Naive thymus-derived CD8-positive, alpha-beta T cell (primary cell): ENCODE data around the gene MACROD2. TPM values are rescaled to one million over a fixed set of nuclear protein-coding genes. Genes with fewer than 3 reads are reported as not detected.

Experiments used
- ATAC-seq, 2 donors: fragments of 150-1000 bp; cut with Tn5 transposase in 1 of 2; sonication (Bioruptor Pico), chemical (Tn5 transposase) in 1 of 2; 1 replicate in 1 of 2; 2 replicates in 1 of 2; pipeline ENCODE4 v1.10.0; 2021; ENCODE audit warnings: mild to moderate bottlenecking in 2 of 2, moderate library complexity in 2 of 2
- POLR2A ChIA-PET: fragments of 350-600 bp; sonication (Branson Sonifier 250); formaldehyde crosslinking; loops from one replicate; lab custom pipeline; 2021; ENCODE audit warnings: antibody characterized with exemption; lab: Charles Lee
- DNase-seq, 10 donors: peaks; one replicate each; pipeline versions ENCODE4 v3.0.0 to v3.0.0-alpha.2; 2020 to 2022
- H3K27ac Mint-ChIP-seq, 10 donors: one replicate each; pipeline ENCODE4 v1.8.0; 2020 to 2022; ENCODE audit warnings: mild to moderate bottlenecking in 10 of 10, mixed read lengths in 10 of 10, moderate library complexity in 4 of 10, inconsistent platforms in 1 of 10
- H3K27me3 Mint-ChIP-seq, 5 donors: one replicate each; pipeline ENCODE4 v1.8.0; 2021 to 2022; ENCODE audit warnings: mixed read lengths in 5 of 5
- H3K36me3 Mint-ChIP-seq, 3 donors: one replicate each; pipeline ENCODE4 v1.8.0; 2020 to 2022; ENCODE audit warnings: mixed read lengths in 3 of 3, mild to moderate bottlenecking in 2 of 3, inconsistent platforms in 1 of 3
- H3K4me1 Mint-ChIP-seq, 4 donors: one replicate each; pipeline ENCODE4 v1.8.0; 2021 to 2022; ENCODE audit warnings: mixed read lengths in 4 of 4
- H3K4me3 Mint-ChIP-seq, 10 donors: one replicate each; pipeline ENCODE4 v1.8.0; 2020 to 2022; ENCODE audit warnings: mild to moderate bottlenecking in 10 of 10, mixed read lengths in 10 of 10, moderate library complexity in 6 of 10, inconsistent platforms in 1 of 10
- H3K9me3 Mint-ChIP-seq, 9 donors: one replicate each; pipeline ENCODE4 v1.8.0; 2020 to 2022; ENCODE audit warnings: mixed read lengths in 9 of 9, mild to moderate bottlenecking in 3 of 9, inconsistent platforms in 1 of 9, moderate library complexity in 1 of 9
- polyA plus RNA-seq, 3 donors: library from polyadenylated mRNA; unstranded; fragments of 300-500 nt; fragmentation: Illumina TruSeq; gene quantifications; one replicate each; pipeline ENCODE4 v1.2.3, GENCODE V29; 2021
- total RNA-seq, 8 experiments: library from RNA in 2 of 8; stranded (reverse) in 2 of 8; gene quantifications; one replicate each; pipeline ENCODE4 v1.2.3 and lab custom pipeline; 2021 to 2026

The MACROD2 gene
- total and polyA plus RNA-seq, 5 experiments from 2014 or later, result 0.18 to 1.1 (median 0.60) TPM; not detected in 2

DNA sequence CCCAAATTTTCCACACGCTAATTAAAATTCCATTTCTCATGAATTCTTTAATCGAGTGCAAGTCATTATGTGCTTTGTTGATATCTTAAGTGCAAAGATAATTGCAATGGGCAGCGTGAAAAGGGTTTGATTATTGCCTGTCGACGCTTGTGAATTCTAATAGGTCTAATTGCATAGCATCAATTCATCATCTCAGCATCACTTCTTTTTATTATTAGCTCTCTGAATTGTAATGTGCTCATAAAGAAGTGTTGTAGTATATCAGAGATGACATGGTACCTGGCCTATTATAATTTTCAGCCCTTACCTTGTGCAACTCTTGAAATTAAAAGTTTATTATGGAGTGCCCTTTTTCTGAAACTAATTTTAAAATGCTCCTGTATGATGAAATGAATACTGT lies 1208.9 kb downstream of the MACROD2 start:
- DNase-seq (no peak), ATAC-seq (no peak)
- no peak overlapping the region for H3K27ac Mint-ChIP-seq
- H3K36me3 Mint-ChIP-seq, result peaks cover 0 to 12% (median 5%) of the 10 kb centered on the region in 3 donors
- H3K4me3 Mint-ChIP-seq, result no peak overlapping the region
- no peaks in the 10 kb centered on the region for H3K4me1 Mint-ChIP-seq
- POLR2A ChIA-PET, result no interaction called here
- H3K9me3 Mint-ChIP-seq, result peaks cover 6 to 27% (median 17%) of the 10 kb centered on the region in 9 donors
- H3K27me3 Mint-ChIP-seq, result no peaks in the 10 kb centered on the region

DNA sequence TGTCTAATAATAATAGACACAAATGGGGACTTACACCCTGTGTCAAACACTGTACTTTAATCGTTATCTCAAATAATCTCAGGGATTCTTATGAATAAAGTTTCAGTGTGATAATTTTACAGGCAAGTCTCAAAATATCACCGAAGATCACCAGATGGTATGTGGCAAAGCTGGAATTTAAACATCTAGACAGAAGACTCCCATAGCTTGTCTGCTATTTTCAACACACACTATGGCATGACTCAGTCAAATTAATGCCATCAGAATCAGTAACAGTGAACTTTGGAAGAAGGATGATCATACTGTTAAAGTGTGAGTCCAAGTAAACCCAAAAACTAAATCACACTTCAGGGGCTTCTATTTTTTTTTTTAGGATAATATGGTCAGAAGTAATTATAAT lies 1209.7 kb downstream of the MACROD2 start:
- DNase-seq (no peak), ATAC-seq (no peak)
- Mint-ChIP-seq H3K4me3 (no peak overlapping the region), H3K27ac (no peak overlapping the region), H3K4me1 (no peaks in the 10 kb centered on the region), H3K9me3 (peaks cover 7 to 26% (median 17%) of the 10 kb centered on the region in 9 donors), H3K36me3 (peaks cover 0 to 12% (median 5%) of the 10 kb centered on the region in 3 donors), H3K27me3 (no peaks in the 10 kb centered on the region)
- POLR2A ChIA-PET, result no interaction called here

DNA sequence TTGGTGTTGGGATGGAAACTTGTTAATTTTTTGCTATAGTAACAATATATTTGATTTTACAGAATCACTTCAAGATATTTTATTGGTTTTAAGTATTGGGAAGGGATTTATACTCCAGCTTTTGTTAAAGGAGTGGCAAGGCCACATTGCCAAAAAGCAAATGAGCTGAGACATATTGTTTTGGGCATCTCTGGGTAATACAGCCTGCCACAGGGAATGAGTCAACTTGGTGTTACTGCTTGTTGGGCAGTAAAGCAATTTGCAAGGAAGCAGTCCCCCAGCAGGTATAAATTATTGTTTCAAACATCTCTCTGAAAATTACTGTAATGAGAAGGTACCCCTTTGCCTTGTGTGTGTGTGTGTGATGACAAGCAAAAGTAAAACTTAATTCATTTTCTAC lies 1210.4 kb downstream of the MACROD2 start:
- H3K9me3 Mint-ChIP-seq, result peaks cover 7 to 27% (median 17%) of the 10 kb centered on the region in 9 donors
- H3K27ac Mint-ChIP-seq, result no peak overlapping the region
- H3K4me3 Mint-ChIP-seq, result no peak overlapping the region
- no peaks in the 10 kb centered on the region for H3K4me1 Mint-ChIP-seq
- no peaks in the 10 kb centered on the region for H3K27me3 Mint-ChIP-seq
- POLR2A ChIA-PET, result no interaction called here
- H3K36me3 Mint-ChIP-seq, result peaks cover 0 to 13% (median 5%) of the 10 kb centered on the region in 3 donors
- ATAC-seq (no peak), DNase-seq (no peak)

DNA sequence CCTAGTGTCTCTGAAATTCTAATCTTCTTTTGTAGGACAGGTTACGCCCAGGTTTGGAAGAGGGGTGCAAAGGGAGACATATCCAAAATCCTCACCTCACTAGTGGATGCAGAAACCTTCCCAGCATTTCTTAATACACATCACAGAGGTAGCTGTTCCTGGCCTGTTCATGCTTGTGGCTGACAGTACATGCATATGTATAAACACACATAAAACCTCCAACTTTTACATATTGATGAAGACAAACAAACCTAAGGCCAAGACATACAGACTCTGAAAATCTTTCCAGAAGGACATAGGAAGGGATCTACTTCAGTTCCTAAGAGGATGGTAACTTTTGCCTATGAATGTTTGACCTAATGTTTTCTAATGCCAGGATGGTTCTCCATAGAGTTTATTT lies 1214.2 kb downstream of the MACROD2 start:
- POLR2A ChIA-PET, result no interaction called here
- no peaks in the 10 kb centered on the region for H3K4me1 Mint-ChIP-seq
- peaks cover 0 to 25% (median 5%) of the 10 kb centered on the region in 3 donors for H3K36me3 Mint-ChIP-seq
- H3K4me3 Mint-ChIP-seq, result no peak overlapping the region
- DNase-seq (no peak), ATAC-seq (no peak)
- H3K9me3 Mint-ChIP-seq, result peaks cover 5 to 28% (median 16%) of the 10 kb centered on the region in 9 donors
- no peaks in the 10 kb centered on the region for H3K27me3 Mint-ChIP-seq
- H3K27ac Mint-ChIP-seq, result no peak overlapping the region

DNA sequence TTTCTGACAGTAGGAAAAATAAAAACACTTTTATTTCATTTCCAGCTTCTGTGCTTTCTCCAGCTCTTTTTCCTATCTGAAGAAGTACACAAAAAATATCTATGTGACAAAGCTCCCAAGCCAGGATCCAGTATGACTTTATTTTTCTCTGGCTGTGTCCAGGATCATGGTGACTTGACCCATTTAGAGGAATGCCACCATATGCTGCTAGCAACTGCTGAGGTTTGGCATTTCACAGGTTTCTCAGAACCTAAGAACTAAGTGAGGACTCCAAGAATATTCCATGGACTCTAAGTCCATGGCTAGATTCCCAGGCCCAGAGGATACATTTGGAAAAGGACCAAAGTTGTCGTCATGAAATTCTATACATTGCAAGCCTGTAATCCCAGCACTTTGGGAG lies 1218.7 kb downstream of the MACROD2 start:
- H3K27me3 Mint-ChIP-seq, result peaks cover 0 to 3% (median 0%) of the 10 kb centered on the region in 5 donors
- no peak overlapping the region for H3K27ac Mint-ChIP-seq
- peaks cover 0 to 22% (median 10%) of the 10 kb centered on the region in 9 donors for H3K9me3 Mint-ChIP-seq
- POLR2A ChIA-PET, result no interaction called here
- peaks cover 0 to 13% (median 0%) of the 10 kb centered on the region in 3 donors for H3K36me3 Mint-ChIP-seq
- DNase-seq (no peak), ATAC-seq (no peak)
- H3K4me1 Mint-ChIP-seq, result peaks cover 0 to 1% (median 0%) of the 10 kb centered on the region in 4 donors
- H3K4me3 Mint-ChIP-seq, result no peak overlapping the region

DNA sequence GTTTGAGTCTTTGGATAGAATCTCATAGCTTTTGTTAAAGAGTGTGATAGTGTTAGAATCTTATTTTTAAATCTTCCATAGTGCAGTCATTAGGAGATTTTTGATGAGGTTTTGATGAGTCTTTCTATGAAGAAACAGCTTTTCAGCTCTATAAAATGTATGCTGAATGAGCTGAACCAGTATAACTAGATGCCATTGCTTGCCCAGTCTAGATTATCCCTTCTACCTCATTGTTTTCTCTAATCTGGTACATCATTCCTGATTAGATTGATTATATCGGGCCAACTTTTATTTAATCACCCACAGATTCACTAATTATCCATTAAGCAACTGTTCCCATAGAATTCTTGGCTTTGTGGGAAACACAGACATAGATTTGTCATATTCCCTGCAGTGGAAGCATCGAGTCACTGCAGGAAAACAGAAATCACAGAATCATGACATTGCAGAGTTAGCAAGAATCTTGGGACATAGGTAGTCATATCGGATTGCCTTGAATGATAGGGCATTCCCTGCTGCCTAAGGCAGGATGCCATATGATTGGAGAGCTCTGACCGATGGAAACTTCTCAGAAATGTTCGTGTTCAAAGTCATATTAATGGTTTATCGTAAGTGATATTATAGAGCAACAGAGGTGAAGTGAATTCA lies 1224.8 kb downstream of the MACROD2 start:
- H3K4me3 Mint-ChIP-seq, result no peak overlapping the region

DNA sequence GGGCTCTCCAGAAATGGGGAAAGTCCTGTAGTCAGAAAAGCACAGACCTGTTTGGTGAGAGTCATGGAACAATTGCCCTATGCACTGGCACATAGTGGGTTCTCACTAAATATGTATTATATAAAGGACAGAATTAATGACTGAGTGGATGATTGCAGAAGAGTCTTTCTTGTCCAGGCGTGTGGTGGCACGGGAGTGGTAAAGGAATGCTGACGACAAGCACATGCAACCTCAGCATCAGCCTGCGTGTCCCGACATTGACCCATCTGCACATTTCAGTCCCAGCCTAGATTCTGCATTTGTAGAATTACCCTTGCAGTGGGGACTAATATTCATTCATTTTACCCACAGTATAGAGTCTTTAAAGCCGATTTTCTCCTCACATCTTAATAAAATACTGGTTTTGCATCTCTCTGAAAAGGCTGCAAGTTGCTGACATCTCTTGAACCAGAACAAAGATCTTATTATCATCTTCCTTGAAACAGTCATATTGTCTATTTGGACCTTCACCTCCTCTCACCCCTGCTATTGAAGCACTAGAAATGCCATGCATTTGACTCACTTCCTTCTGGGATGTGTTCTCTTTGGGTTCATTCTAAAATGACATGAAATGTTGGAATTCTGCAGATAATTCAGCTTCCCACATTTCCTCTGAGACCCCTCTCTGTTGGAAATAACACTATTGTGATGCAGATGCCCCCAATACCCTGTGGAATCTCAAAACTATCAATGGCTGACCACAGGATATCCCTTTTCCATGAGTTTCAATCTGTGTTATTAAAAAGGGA lies 1225.7 kb downstream of the MACROD2 start:
- Mint-ChIP-seq H3K27ac (no peak overlapping the region), H3K9me3 (peaks cover 0 to 27% (median 1%) of the 10 kb centered on the region in 9 donors), H3K4me1 (peaks cover 0 to 1% (median 0%) of the 10 kb centered on the region in 4 donors), H3K36me3 (no peaks in the 10 kb centered on the region), H3K27me3 (peaks cover 0 to 3% (median 0%) of the 10 kb centered on the region in 5 donors), H3K4me3 (no peak overlapping the region)
- DNase-seq, result no peak
- no peak for ATAC-seq
- POLR2A ChIA-PET, result no interaction called here

More for the DNA sequence above, 1224.8 kb downstream of the MACROD2 start:
- Mint-ChIP-seq H3K9me3 (peaks cover 0 to 23% (median under 1%) of the 10 kb centered on the region in 9 donors), H3K27ac (no peak overlapping the region), H3K36me3 (no peaks in the 10 kb centered on the region), H3K27me3 (peaks cover 0 to 3% (median 0%) of the 10 kb centered on the region in 5 donors), H3K4me1 (peaks cover 0 to 1% (median 0%) of the 10 kb centered on the region in 4 donors)
- POLR2A ChIA-PET, result no interaction called here
- no peak for ATAC-seq
- DNase-seq, result no peak

DNA sequence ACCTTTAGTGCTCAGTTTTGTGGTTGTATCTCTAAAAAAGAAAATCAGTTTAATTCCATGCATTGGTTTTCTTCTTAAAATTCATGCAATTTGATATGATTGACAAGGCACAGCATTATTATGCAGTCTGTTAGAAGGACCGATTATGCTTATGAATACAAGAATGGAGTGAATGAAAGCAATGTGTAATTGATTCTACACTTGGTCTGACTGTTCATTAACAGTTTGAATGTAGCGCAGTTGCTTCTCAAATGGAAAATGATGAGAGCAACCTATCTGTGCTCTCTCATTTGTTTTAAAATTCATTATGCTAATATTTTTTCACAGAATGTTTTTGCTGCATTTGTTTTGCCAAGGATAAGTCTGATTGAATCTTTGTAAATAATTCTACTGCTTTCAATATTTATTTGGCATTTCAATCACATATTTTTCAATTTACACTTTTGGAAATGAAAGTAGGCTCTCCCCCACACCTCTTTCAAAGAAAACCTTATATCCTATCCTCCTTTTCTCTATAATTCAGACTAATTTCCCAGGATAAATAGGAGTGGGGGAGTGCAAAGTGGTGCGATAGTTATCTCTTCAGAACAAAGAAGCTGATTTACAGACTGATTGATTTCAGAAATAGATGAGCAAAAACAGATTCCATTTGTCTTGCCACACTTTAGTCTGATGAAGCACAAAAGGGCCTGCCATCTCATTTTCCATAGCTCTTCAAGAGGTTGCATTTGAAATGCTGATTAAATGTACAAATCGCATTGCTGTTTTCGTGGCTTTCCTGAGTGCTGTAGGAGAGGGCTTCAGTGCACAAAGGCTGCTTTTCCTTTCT lies 1227.4 kb downstream of the MACROD2 start:
- DNase-seq (no peak), ATAC-seq (no peak)
- Mint-ChIP-seq H3K27ac (no peak overlapping the region), H3K4me3 (no peak overlapping the region), H3K27me3 (peaks cover 0 to 3% (median 0%) of the 10 kb centered on the region in 5 donors), H3K36me3 (no peaks in the 10 kb centered on the region), H3K4me1 (peaks cover 0 to 1% (median 0%) of the 10 kb centered on the region in 4 donors), H3K9me3 (peaks cover 0 to 24% (median 2%) of the 10 kb centered on the region in 9 donors)
- POLR2A ChIA-PET, result no interaction called here

DNA sequence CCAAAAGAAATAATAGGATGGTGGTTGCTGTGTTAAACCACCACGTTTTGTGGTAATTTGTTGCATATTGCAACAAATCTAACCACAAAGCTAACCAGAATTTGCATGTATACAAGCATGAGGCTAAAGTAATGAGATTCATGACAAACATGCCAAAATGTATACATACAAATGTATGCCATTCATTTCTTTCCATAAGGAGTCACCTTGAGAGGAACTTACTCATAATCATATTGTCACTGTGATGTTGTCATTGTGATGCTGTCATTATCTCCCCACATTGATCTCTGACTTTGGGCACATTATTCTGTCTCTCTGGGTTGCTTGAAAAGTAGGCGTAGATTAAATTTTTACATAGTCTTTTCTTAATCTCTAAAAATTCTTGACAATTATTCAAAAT lies 1228.9 kb downstream of the MACROD2 start:
- ATAC-seq, result no peak
- POLR2A ChIA-PET, result no interaction called here
- no peaks in the 10 kb centered on the region for H3K36me3 Mint-ChIP-seq

DNA sequence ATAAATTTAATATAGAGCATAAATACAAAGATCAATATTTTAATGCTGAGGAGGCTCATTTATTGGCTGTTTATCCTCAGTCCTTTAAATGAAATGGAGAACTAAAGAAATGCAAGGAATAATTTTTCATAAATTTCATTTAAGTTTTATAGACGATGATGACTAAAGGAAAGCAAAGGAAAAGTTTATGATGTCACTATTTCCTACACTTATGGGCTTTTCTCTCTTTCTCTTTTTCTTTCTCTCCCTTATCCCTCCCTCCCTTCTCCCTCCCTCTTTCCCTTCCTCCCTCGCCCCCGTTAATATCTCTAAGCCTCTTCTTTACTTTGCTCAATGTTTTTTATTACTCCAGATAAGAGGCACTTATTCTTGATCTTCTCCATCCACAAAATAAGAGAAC lies 1231.8 kb downstream of the MACROD2 start:
- H3K4me3 Mint-ChIP-seq, result no peak overlapping the region

More for the DNA sequence above, 1228.9 kb downstream of the MACROD2 start:
- no peaks in the 10 kb centered on the region for H3K4me1 Mint-ChIP-seq
- no peak for DNase-seq
- no peak overlapping the region for H3K4me3 Mint-ChIP-seq
- H3K27me3 Mint-ChIP-seq, result no peaks in the 10 kb centered on the region
- H3K27ac Mint-ChIP-seq, result no peak overlapping the region
- H3K9me3 Mint-ChIP-seq, result peaks cover 0 to 18% (median 2%) of the 10 kb centered on the region in 9 donors

DNA sequence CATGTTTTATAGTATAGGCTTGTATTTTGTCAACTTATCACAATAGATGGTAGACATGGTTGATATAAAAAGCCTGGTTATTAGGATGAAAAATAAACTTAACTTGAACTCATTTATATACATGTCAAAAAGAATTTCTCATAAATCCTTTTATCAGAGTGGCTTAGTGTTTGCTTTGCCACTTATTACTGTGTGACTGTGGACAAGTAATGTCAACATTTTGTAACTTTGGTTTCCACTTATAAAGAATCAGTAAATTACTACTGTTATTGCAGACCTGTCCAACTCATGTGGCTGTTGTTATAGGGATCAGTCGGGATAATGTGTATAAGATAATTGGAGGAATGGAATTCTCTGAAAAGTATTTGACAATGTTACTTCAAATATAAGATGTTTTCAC lies 1236.9 kb downstream of the MACROD2 start:
- H3K27ac Mint-ChIP-seq, result no peak overlapping the region
- H3K27me3 Mint-ChIP-seq, result no peaks in the 10 kb centered on the region
- ATAC-seq (no peak), DNase-seq (no peak)
- H3K9me3 Mint-ChIP-seq, result peaks cover 0 to 17% (median 2%) of the 10 kb centered on the region in 9 donors
- H3K4me1 Mint-ChIP-seq, result no peaks in the 10 kb centered on the region
- POLR2A ChIA-PET, result no interaction called here
- H3K4me3 Mint-ChIP-seq, result no peak overlapping the region
- H3K36me3 Mint-ChIP-seq, result no peaks in the 10 kb centered on the region

More for the DNA sequence above, 1231.8 kb downstream of the MACROD2 start:
- no peaks in the 10 kb centered on the region for H3K27me3 Mint-ChIP-seq
- POLR2A ChIA-PET, result no interaction called here
- DNase-seq (no peak), ATAC-seq (no peak)
- H3K4me1 Mint-ChIP-seq, result no peaks in the 10 kb centered on the region
- no peak overlapping the region for H3K27ac Mint-ChIP-seq
- H3K36me3 Mint-ChIP-seq, result no peaks in the 10 kb centered on the region
- H3K9me3 Mint-ChIP-seq, result peaks cover 0 to 19% (median 2%) of the 10 kb centered on the region in 9 donors

DNA sequence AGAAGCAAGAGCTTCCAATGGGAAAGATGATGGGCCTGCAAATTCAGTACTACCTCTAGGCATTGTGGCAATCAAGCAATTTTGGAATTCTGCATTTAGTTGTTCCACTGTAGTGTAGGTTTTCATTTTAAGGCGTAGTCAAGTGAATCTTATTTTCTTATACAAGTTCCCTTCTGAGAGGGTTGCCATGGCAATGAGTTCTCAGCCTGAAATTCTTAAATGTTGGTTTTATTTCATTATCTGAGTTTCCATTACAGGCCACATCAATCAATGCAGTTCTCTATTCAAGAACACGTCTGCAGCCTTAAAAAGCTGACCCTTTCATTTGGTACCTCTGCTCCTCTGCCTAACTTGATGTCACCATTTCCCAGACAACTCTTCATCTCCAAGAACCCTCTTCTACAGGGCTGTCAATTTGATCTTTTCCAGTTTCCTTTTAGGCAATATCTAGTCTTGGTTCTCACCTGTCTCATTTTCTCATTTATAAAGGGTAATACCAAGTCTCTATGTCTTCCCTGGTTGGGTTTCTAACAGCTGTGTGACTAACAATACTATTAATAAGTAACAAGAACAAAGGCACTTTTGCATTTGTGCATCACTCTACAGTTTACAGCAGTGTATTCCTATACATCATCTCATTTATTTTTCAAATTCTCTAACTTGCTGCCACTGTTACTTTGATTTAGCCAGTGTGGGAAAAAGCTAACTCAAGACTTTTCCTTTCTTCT lies 1240.3 kb downstream of the MACROD2 start:
- Mint-ChIP-seq H3K27me3 (no peaks in the 10 kb centered on the region), H3K9me3 (peaks cover 0 to 14% (median 0%) of the 10 kb centered on the region in 9 donors), H3K4me1 (no peaks in the 10 kb centered on the region), H3K4me3 (no peak overlapping the region), H3K27ac (no peak overlapping the region), H3K36me3 (no peaks in the 10 kb centered on the region)
- POLR2A ChIA-PET, result no interaction called here
- no peak for ATAC-seq
- DNase-seq, result no peak
